Measurements from ENCODE around the gene STAC. TPM values are rescaled to one million over a fixed set of nuclear protein-coding genes. Genes with fewer than 3 reads are reported as not detected.
A peak's percentile ranks its signal among the peaks of the same experiment; 100 is the strongest.

STAC gene, protein sequence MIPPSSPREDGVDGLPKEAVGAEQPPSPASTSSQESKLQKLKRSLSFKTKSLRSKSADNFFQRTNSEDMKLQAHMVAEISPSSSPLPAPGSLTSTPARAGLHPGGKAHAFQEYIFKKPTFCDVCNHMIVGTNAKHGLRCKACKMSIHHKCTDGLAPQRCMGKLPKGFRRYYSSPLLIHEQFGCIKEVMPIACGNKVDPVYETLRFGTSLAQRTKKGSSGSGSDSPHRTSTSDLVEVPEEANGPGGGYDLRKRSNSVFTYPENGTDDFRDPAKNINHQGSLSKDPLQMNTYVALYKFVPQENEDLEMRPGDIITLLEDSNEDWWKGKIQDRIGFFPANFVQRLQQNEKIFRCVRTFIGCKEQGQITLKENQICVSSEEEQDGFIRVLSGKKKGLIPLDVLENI
- 51.4 TPM for total RNA-seq
- long read RNA-seq, transcript STAC-204 (9 exons, 1,366 nt): minor isoform, 7 of 162 reads
- long read RNA-seq, transcript STAC-201 (11 exons, 3,227 nt): major isoform, 87 of 162 reads
- long read RNA-seq, partial matches to known transcripts: 12 of 162 reads
- long read RNA-seq, other reads (novel, unspliced or antisense): 56 of 162 reads

GRCh38 chr3:36380221-36381031 lies at the start of gene STAC:
Gene STAC (plus strand): TSS chr3:36380504. CDS start chr3:36380644, 140 bp downstream.
- intact Hi-C loops (cut with DNase I): no loop called here
- peaks cover 8% of the 10 kb centered on the region for H3K4me1 ChIP-seq
- DNase-seq: peak; percentile 81
- H3K27me3 ChIP-seq (ENCODE audit: low read depth): peaks cover 7% of the 10 kb centered on the region
- TF ChIP-seq, protein P1, sequence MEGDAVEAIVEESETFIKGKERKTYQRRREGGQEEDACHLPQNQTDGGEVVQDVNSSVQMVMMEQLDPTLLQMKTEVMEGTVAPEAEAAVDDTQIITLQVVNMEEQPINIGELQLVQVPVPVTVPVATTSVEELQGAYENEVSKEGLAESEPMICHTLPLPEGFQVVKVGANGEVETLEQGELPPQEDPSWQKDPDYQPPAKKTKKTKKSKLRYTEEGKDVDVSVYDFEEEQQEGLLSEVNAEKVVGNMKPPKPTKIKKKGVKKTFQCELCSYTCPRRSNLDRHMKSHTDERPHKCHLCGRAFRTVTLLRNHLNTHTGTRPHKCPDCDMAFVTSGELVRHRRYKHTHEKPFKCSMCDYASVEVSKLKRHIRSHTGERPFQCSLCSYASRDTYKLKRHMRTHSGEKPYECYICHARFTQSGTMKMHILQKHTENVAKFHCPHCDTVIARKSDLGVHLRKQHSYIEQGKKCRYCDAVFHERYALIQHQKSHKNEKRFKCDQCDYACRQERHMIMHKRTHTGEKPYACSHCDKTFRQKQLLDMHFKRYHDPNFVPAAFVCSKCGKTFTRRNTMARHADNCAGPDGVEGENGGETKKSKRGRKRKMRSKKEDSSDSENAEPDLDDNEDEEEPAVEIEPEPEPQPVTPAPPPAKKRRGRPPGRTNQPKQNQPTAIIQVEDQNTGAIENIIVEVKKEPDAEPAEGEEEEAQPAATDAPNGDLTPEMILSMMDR (IDR thresholded peaks at IDR 0.05): no peak
- no peaks in the 10 kb centered on the region for H3K9me3 ChIP-seq
- no peak within 1 kb of the TSS for H3K27ac ChIP-seq
- ATAC-seq: peak; percentile 88 to 94
- H3K36me3 ChIP-seq: no peaks in the 10 kb centered on the region
- H3K4me3 ChIP-seq: peak within 1 kb of the TSS; percentile 59

GRCh38 chr3:36332139-36332538 lies 48.2 kb upstream of the STAC start:
- intact Hi-C loops (cut with DNase I): no loop called here
- Histone ChIP-seq H3K9me3 (no peaks in the 10 kb centered on the region), H3K4me3 (no peak overlapping the region), H3K27ac (no peak overlapping the region), H3K27me3 (ENCODE audit: low read depth) (no peaks in the 10 kb centered on the region), H3K4me1 (no peaks in the 10 kb centered on the region), H3K36me3 (no peaks in the 10 kb centered on the region)
- ATAC-seq (no peak), DNase-seq (no peak)
- TF ChIP-seq, protein P1 (IDR thresholded peaks at IDR 0.05): no peak

DNA sequence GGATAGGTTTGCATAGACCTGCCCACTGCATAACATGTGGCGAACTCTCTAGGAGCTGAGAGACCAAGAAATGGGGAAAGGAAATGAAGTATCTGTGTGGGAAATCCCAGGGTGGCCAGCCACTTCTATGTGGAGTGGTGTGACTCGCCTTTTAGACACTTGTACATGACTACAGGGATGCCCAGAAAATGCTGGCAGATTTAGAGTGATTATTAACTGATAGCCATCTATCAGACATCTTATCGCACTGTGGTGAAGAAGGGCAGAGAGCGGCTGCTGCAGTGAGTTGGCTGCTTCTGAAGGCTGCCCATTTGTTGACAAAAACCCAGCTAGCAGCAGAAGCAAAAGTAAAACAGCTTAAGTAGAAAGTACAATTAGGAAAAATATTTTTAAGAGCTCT lies 18.1 kb upstream of the STAC start:
- ATAC-seq (no peak), DNase-seq (no peak)
- H3K9me3 ChIP-seq: no peaks in the 10 kb centered on the region
- H3K27ac ChIP-seq: no peak overlapping the region
- TF ChIP-seq, protein P1 (IDR thresholded peaks at IDR 0.05): no peak
- no peaks in the 10 kb centered on the region for H3K36me3 ChIP-seq
- H3K27me3 ChIP-seq (ENCODE audit: low read depth): no peaks in the 10 kb centered on the region
- intact Hi-C loops (cut with DNase I): no loop called here
- H3K4me1 ChIP-seq: no peaks in the 10 kb centered on the region
- no peak overlapping the region for H3K4me3 ChIP-seq

DNA sequence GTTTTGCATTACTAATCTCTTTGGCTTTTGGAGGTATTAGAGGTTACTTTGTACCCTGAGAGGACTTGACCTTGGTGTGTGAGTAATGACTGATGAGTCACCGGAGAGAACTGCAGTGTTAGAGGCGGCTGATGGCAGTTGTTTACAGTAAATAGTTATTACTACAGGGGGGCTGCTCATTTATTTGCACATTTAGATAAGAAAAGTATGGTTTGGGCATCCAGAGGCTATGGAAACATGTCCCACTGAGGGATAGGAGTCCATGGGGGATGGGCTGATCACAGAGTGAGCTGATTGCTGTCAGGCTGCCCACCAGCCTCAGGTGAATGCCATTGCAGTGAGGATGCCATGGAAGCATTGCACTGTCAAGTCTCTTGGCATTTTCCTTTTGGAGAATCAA lies 17.3 kb upstream of the STAC start:
- intact Hi-C loops (cut with DNase I): no loop called here
- H3K4me1 ChIP-seq: no peaks in the 10 kb centered on the region
- no peaks in the 10 kb centered on the region for H3K36me3 ChIP-seq
- DNase-seq: no peak
- H3K27ac ChIP-seq: no peak overlapping the region
- ATAC-seq: peak in 1 of 2 donors; percentile 45
- H3K9me3 ChIP-seq: no peaks in the 10 kb centered on the region
- no peaks in the 10 kb centered on the region for H3K27me3 ChIP-seq (ENCODE audit: low read depth)
- TF ChIP-seq, protein P1 (IDR thresholded peaks at IDR 0.05): no peak
- H3K4me3 ChIP-seq: no peak overlapping the region

DNA sequence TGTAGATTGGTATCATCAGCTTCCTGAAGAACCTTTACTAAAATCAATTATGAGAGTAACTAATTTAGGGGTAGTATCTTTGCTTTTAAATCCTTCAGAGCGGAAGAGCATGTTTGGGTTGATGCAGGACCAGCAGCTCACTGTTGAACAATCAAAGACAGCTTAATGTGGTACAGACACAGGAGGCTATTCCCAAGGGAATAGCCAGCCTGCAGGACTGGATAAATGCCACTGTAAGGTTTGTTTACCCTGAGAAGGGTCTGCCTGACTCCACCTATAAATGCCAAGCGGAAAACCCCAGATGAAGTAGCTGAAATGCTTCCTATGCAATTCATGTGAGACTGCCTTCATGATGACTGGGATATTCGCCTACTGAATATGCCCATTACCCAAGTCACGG lies 16.0 kb upstream of the STAC start:
- H3K9me3 ChIP-seq: no peaks in the 10 kb centered on the region
- ATAC-seq: no peak
- DNase-seq: no peak
- intact Hi-C loops (cut with DNase I): no loop called here
- H3K4me3 ChIP-seq: no peak overlapping the region
- no peaks in the 10 kb centered on the region for H3K27me3 ChIP-seq (ENCODE audit: low read depth)
- TF ChIP-seq, protein P1 (IDR thresholded peaks at IDR 0.05): no peak
- H3K4me1 ChIP-seq: no peaks in the 10 kb centered on the region
- H3K27ac ChIP-seq: no peak overlapping the region
- no peaks in the 10 kb centered on the region for H3K36me3 ChIP-seq

Data from lower lobe of right lung (tissue), 2 donors.